Coronary artery (tissue), 2 donors: ENCODE measurements around the gene OSBPL3.

Experiments
- DNase-seq: peaks from one replicate; pipeline ENCODE4 v3.0.0-alpha.2; 2017; ENCODE audit warnings: low spot score
- H3K27ac ChIP-seq, 2 donors: fragments of 200-600 bp; sonication (generic); one replicate each; pipeline ENCODE4 v1.5.1; 2016 to 2019
- H3K4me3 ChIP-seq: fragments of 200-600 bp; sonication (generic); 2 replicates; pipeline ENCODE4 v1.5.1; 2016; ENCODE audit warnings: mild to moderate bottlenecking, moderate library complexity
- TF ChIP-seq, protein P1 (sequence below): fragments of 200-600 bp; sonication (generic); IDR thresholded peaks from one replicate; pipeline ENCODE4 v1.5.1; 2019; ENCODE audit warnings: antibody characterized with exemption

The OSBPL3 gene

DNA sequence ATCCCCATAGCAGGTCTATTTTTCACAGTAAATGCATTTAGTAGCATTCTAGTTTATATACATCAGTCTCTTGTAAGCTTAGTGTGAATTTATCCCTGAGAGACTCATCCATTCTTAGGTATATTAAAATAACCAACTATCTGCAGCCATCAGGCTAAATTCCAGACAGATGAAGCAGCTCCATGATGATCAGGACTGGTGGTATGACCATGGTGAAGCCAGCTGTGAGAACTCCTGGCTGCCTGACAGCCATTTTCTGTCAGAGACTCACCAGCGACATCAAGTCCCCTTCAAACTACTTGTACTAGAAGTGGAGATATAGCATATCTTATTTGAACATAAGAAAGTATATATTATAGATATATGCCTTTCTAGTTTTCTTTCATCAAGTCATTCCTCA lies 152.4 kb downstream of the OSBPL3 start:
- TF ChIP-seq, protein P1, sequence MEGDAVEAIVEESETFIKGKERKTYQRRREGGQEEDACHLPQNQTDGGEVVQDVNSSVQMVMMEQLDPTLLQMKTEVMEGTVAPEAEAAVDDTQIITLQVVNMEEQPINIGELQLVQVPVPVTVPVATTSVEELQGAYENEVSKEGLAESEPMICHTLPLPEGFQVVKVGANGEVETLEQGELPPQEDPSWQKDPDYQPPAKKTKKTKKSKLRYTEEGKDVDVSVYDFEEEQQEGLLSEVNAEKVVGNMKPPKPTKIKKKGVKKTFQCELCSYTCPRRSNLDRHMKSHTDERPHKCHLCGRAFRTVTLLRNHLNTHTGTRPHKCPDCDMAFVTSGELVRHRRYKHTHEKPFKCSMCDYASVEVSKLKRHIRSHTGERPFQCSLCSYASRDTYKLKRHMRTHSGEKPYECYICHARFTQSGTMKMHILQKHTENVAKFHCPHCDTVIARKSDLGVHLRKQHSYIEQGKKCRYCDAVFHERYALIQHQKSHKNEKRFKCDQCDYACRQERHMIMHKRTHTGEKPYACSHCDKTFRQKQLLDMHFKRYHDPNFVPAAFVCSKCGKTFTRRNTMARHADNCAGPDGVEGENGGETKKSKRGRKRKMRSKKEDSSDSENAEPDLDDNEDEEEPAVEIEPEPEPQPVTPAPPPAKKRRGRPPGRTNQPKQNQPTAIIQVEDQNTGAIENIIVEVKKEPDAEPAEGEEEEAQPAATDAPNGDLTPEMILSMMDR: no peak
- DNase-seq: no peak
- no peak overlapping the region for H3K4me3 ChIP-seq
- H3K27ac ChIP-seq: no peak overlapping the region

DNA sequence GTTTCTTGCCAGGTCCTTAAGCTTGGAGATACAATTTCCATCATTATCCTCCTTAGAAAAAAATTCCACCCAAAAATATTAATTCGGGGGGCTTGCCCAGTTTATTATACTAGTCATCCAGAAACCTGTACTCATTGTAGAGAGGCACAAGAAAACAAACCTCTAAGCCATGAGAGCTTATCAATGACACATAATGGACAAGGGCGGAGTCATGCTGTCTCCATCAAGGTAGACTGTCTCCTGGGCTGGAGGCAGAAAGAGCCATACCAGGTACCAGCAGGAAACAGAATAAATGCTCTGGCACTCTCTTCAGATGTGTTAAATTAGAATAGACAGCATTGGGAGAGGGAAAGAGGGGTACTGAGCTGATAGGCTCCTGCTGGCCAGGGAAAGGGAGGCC lies 153.0 kb downstream of the OSBPL3 start:
- Histone ChIP-seq H3K27ac (no peak overlapping the region), H3K4me3 (no peak overlapping the region)
- TF ChIP-seq, protein P1: no peak
- DNase-seq: no peak

DNA sequence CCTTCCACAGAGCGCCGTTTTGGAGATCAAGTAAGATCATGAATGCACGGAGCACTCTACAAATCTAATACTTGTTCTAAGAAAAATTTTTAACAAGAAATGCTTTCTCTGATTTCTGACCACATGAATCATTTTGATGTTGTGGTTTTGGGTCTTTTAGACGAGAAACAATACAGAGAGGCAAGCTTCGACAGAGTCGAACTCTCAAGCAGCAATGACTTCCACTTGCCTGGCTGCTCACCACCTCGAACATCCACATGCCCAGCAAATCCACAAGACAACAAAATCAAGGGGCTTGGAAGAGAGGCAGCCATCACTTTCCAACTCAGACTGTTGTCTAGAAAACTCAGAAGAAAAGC lies 153.3 kb downstream of the OSBPL3 start:
- no peak overlapping the region for H3K27ac ChIP-seq
- H3K4me3 ChIP-seq: no peak overlapping the region
- TF ChIP-seq, protein P1: no peak
- DNase-seq: no peak

DNA sequence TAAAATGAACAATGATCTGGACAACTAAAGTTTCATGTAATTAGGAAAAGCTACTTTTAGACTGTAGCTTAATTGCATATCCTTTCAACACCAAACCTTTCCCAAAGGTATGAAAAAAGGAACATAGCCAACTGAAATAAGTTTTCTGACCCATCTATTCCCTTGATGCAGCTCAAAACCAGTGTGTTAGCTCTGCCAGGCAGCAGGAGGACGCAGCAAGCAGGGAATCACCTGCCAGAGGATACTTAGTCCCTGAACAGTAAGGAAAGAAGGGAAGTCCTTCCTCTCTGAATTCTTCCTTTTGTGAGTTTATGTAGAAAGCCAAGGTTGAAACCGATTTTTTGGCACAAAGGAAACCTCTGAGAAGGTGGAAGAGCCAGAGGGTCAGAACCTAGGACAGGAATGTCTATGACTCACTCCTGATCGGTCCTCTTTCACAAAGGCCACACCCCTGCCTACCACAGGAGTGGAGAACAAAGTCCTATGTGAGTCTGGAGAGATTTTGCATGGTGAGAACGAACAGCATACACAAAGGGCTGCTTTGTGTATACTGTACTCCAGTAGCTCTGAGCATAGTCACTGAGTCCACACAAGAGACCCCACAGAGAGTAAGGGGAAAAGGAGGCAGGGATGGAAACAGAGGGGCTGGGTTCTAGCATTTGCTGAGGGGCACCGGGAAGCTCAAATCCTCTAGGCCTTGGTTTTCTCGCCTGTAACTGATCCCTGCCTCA lies 153.9 kb downstream of the OSBPL3 start:
- TF ChIP-seq, protein P1: no peak
- Histone ChIP-seq H3K4me3 (no peak overlapping the region), H3K27ac (no peak overlapping the region)
- no peak for DNase-seq

DNA sequence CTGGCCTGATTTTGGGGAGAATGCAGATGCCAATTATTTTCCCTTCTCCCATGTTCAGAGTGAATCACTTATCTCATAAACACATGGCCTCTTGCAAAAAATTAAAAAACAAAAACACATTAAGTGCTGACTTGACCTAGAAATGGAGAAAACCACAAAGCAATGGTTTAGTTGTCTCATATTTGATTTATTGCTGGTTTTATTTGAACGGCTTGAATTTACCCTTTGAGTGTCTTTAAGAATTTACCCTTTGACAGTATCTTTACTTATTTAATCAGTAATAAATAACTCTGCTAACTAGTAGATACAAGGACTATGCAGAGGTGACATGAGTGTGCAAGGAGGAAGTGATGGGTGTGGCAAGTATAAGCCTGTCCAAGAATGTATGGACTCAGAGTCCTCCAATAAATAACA lies 154.6 kb downstream of the OSBPL3 start:
- no peak overlapping the region for H3K4me3 ChIP-seq
- H3K27ac ChIP-seq: peak overlapping the region in 1 of 2 donors; percentile 53
- TF ChIP-seq, protein P1: no peak
- no peak for DNase-seq

DNA sequence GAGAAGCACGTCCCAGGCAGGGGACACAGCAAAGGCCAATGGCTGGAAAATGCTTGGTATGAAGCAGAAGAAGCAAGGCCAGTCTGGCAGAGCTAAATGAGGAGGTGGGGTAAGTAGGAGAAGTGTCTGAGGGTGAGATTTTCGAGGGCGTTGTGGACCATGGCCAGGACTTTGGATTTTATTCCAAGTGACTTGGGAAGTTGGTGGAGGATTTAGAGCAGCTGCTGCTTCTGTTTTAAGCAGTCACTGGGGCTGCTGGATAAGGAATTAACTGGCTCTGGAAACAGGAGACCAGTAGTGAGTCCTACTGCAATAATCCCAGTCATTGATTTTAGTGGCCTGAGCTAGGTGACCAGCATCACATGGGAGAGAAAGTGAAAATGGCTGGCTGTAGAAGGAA lies 155.1 kb downstream of the OSBPL3 start:
- no peak for DNase-seq
- TF ChIP-seq, protein P1: no peak
- H3K4me3 ChIP-seq: no peak overlapping the region
- H3K27ac ChIP-seq: peak overlapping the region in 1 of 2 donors; percentile 53

DNA sequence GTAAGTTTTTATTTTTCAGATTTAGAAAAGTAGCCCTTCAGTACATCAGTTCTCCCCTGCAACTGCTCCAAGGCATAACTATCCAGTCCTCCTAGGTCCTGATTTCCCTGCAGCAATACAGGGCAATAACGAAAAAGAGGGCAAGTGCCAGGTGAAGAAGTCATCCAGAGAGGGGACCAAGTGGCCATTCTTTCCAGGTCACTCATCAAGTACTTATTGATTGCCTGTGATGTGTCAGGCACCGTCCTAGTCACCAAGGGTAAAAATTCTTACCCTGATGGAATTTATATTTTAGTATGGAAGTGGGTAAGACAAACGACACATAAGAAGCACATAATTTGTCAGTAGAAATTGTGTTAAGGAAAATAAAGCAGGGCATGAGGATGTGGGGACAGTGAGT lies 155.6 kb downstream of the OSBPL3 start:
- peak overlapping the region in 1 of 2 donors; percentile 53 for H3K27ac ChIP-seq
- H3K4me3 ChIP-seq: no peak overlapping the region
- TF ChIP-seq, protein P1: no peak
- DNase-seq: no peak
